ENCODE data around the gene SMAD2. TPM values are rescaled to one million over a fixed set of nuclear protein-coding genes. Genes with fewer than 3 reads are reported as not detected.

The SMAD2 gene
- total RNA-seq, 1 donor = 44.9 TPM

GRCh38 chr18:47799376-47799775, 131.1 kb downstream of the SMAD2 start:
- no peak for DNase-seq (ENCODE audit: insufficient read length, low spot score, missing footprints)
- H4K20me1 ChIP-seq (ENCODE audit: insufficient read depth, low read length) = no peaks in the 10 kb centered on the region
- H3K36me3 ChIP-seq (ENCODE audit: insufficient read depth, low read length) = no peaks in the 10 kb centered on the region
- no peak overlapping the region for H3K4me3 ChIP-seq (ENCODE audit: insufficient read depth, low read length)
- no peak overlapping the region for H2AFZ ChIP-seq (ENCODE audit: low read length)
- no peaks in the 10 kb centered on the region for H3K4me1 ChIP-seq (ENCODE audit: insufficient read depth, low read length)
- no peak overlapping the region for H3K4me2 ChIP-seq (ENCODE audit: insufficient read depth, low read length)
- H3K27ac ChIP-seq (ENCODE audit: low read depth, low read length) = no peak overlapping the region
- H3K27me3 ChIP-seq (ENCODE audit: insufficient read depth, low read length) = peaks cover 9% of the 10 kb centered on the region
- no peaks in the 10 kb centered on the region for H3K79me2 ChIP-seq (ENCODE audit: insufficient read depth, low read length)
- no peaks in the 10 kb centered on the region for H3K9me3 ChIP-seq (ENCODE audit: low read depth, low read length)
- TF ChIP-seq, protein P1, sequence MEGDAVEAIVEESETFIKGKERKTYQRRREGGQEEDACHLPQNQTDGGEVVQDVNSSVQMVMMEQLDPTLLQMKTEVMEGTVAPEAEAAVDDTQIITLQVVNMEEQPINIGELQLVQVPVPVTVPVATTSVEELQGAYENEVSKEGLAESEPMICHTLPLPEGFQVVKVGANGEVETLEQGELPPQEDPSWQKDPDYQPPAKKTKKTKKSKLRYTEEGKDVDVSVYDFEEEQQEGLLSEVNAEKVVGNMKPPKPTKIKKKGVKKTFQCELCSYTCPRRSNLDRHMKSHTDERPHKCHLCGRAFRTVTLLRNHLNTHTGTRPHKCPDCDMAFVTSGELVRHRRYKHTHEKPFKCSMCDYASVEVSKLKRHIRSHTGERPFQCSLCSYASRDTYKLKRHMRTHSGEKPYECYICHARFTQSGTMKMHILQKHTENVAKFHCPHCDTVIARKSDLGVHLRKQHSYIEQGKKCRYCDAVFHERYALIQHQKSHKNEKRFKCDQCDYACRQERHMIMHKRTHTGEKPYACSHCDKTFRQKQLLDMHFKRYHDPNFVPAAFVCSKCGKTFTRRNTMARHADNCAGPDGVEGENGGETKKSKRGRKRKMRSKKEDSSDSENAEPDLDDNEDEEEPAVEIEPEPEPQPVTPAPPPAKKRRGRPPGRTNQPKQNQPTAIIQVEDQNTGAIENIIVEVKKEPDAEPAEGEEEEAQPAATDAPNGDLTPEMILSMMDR (IDR thresholded peaks at IDR 0.05; ENCODE audit: extremely low read depth, low read depth, low read length) = no peak

DNA sequence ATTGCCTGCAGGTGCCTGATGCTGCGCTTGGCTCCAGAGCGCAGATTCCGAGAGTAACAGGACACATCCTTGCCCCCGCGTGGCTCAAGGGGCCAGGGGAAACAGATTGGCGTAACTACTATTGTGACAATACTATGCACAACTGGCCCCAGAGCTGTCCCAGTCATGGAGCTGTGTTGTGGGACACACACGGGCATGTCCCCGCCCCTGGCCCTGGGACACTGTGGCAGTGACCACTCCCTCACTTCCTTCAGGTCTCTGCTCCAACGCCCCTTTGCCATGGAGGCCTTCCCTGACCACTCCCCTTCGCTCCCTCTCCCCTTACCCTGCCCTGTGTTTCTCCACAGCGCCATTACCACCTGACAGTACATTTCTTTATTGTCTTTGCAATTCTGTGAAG, 132.1 kb downstream of the SMAD2 start:
- TF ChIP-seq, protein P1 (IDR thresholded peaks at IDR 0.05; ENCODE audit: extremely low read depth, low read depth, low read length) = no peak
- no peaks in the 10 kb centered on the region for H4K20me1 ChIP-seq (ENCODE audit: insufficient read depth, low read length)
- DNase-seq (ENCODE audit: insufficient read length, low spot score, missing footprints) = no peak
- no peaks in the 10 kb centered on the region for H3K9me3 ChIP-seq (ENCODE audit: low read depth, low read length)
- H3K4me2 ChIP-seq (ENCODE audit: insufficient read depth, low read length) = no peak overlapping the region
- H3K27me3 ChIP-seq (ENCODE audit: insufficient read depth, low read length) = peaks cover 9% of the 10 kb centered on the region
- H3K4me1 ChIP-seq (ENCODE audit: insufficient read depth, low read length) = no peaks in the 10 kb centered on the region
- no peaks in the 10 kb centered on the region for H3K79me2 ChIP-seq (ENCODE audit: insufficient read depth, low read length)
- no peak overlapping the region for H3K27ac ChIP-seq (ENCODE audit: low read depth, low read length)
- H3K36me3 ChIP-seq (ENCODE audit: insufficient read depth, low read length) = no peaks in the 10 kb centered on the region
- H3K4me3 ChIP-seq (ENCODE audit: insufficient read depth, low read length) = no peak overlapping the region
- no peak overlapping the region for H2AFZ ChIP-seq (ENCODE audit: low read length)

DNA sequence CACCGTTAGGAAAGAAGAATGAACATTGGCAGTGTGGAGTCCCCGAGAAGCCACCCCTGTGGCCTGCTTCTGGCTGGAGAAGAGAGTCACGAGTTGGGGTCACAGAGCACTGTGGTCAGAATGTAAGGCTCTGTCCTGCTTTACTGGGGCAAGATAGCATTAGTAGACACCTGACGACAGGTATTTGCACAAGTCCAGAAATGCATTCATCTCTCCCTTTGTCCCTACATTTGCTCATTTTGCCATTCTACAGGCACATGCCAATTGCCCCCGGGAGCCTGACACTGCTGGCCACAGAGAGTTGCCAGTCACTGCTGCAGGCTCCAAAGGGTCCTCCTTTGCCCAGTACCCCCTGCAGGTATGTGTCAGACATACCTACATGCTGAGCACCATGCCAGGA, 133.3 kb downstream of the SMAD2 start:
- Histone ChIP-seq H3K4me3 (ENCODE audit: insufficient read depth, low read length) (no peak overlapping the region), H3K79me2 (ENCODE audit: insufficient read depth, low read length) (no peaks in the 10 kb centered on the region), H3K9me3 (ENCODE audit: low read depth, low read length) (no peaks in the 10 kb centered on the region), H3K27ac (ENCODE audit: low read depth, low read length) (no peak overlapping the region), H3K27me3 (ENCODE audit: insufficient read depth, low read length) (peaks cover 9% of the 10 kb centered on the region), H3K4me1 (ENCODE audit: insufficient read depth, low read length) (no peaks in the 10 kb centered on the region), H3K36me3 (ENCODE audit: insufficient read depth, low read length) (no peaks in the 10 kb centered on the region), H3K4me2 (ENCODE audit: insufficient read depth, low read length) (no peak overlapping the region), H2AFZ (ENCODE audit: low read length) (no peak overlapping the region), H4K20me1 (ENCODE audit: insufficient read depth, low read length) (no peaks in the 10 kb centered on the region)
- TF ChIP-seq, protein P1 (IDR thresholded peaks at IDR 0.05; ENCODE audit: extremely low read depth, low read depth, low read length) = no peak
- DNase-seq (ENCODE audit: insufficient read length, low spot score, missing footprints) = no peak

- no peak overlapping the region for H3K27ac ChIP-seq (ENCODE audit: low read depth, low read length)
- no peak overlapping the region for H3K4me2 ChIP-seq (ENCODE audit: insufficient read depth, low read length)
- no peaks in the 10 kb centered on the region for H4K20me1 ChIP-seq (ENCODE audit: insufficient read depth, low read length)
- no peaks in the 10 kb centered on the region for H3K4me1 ChIP-seq (ENCODE audit: insufficient read depth, low read length)
- peaks cover 9% of the 10 kb centered on the region for H3K27me3 ChIP-seq (ENCODE audit: insufficient read depth, low read length)
- TF ChIP-seq, protein P1 (IDR thresholded peaks at IDR 0.05; ENCODE audit: extremely low read depth, low read depth, low read length) = no peak
- DNase-seq (ENCODE audit: insufficient read length, low spot score, missing footprints) = no peak
- H3K79me2 ChIP-seq (ENCODE audit: insufficient read depth, low read length) = no peaks in the 10 kb centered on the region
- H3K36me3 ChIP-seq (ENCODE audit: insufficient read depth, low read length) = no peaks in the 10 kb centered on the region
- H3K4me3 ChIP-seq (ENCODE audit: insufficient read depth, low read length) = no peak overlapping the region
- peak overlapping the region; percentile 14 for H2AFZ ChIP-seq (ENCODE audit: low read length)
- no peaks in the 10 kb centered on the region for H3K9me3 ChIP-seq (ENCODE audit: low read depth, low read length)
These were observed 135.0 kb downstream of the SMAD2 start for GRCh38 chr18:47795434-47795814.
